Right atrium auricular region (tissue), 2 donors: ENCODE data around the gene NEK6. TPM values are rescaled to one million over a fixed set of nuclear protein-coding genes. Genes with fewer than 3 reads are reported as not detected.

Source experiments
- DNase-seq: peaks from one replicate; pipeline ENCODE4 v3.0.0-alpha.2; 2019; ENCODE audit warnings: low spot score
- H3K27ac ChIP-seq, 2 donors: fragments of 200-600 bp; sonication (generic); 1 replicate in 1 of 2; 2 replicates in 1 of 2; pipeline ENCODE4 v1.5.1; 2016 to 2019
- H3K27me3 ChIP-seq, 2 donors: fragments of 200-600 bp; sonication (generic); one replicate each; pipeline versions ENCODE4 v1.5.1 to v1.6.0; 2017 to 2019
- H3K36me3 ChIP-seq: fragments of 200-600 bp; sonication (generic); one replicate; pipeline ENCODE4 v1.5.1; 2016
- H3K4me1 ChIP-seq, 2 donors: fragments of 200-600 bp; sonication (generic); one replicate each; pipeline versions ENCODE4 v1.5.1 to v1.6.0; 2017 to 2019
- H3K4me3 ChIP-seq, 2 donors: fragments of 200-600 bp; sonication (generic); 1 replicate in 1 of 2; 2 replicates in 1 of 2; pipeline ENCODE4 v1.5.1; 2017 to 2019; ENCODE audit warnings: mild to moderate bottlenecking in 1 of 2, moderate library complexity in 1 of 2
- H3K9me3 ChIP-seq, 2 donors: fragments of 200-600 bp; sonication (generic); one replicate each; pipeline ENCODE4 v1.5.1; 2019
- total RNA-seq, 2 donors: library from RNA; depleted of rRNA; stranded (reverse); fragments of >200 nt; gene quantifications; one replicate each; pipeline ENCODE4 v1.1.0, GENCODE V29; 2016
- TF ChIP-seq, protein P1 (sequence below), 2 donors: fragments of 200-600 bp; sonication (generic); IDR thresholded peaks; one replicate each; pipeline ENCODE4 v1.5.1; 2019; ENCODE audit warnings: antibody characterized with exemption in 2 of 2

Gene NEK6
- total RNA-seq, 2 donors from 2014 or later, result 9.2 to 9.7 TPM

GRCh38 chr9:124220946-124221451 is 36.8 kb upstream of the NEK6 start:
- H3K27ac ChIP-seq, result no peak overlapping the region
- H3K9me3 ChIP-seq, result no peaks in the 10 kb centered on the region
- no peak for DNase-seq
- H3K27me3 ChIP-seq, result no peaks in the 10 kb centered on the region
- H3K36me3 ChIP-seq, result no peaks in the 10 kb centered on the region
- TF ChIP-seq, protein P1, sequence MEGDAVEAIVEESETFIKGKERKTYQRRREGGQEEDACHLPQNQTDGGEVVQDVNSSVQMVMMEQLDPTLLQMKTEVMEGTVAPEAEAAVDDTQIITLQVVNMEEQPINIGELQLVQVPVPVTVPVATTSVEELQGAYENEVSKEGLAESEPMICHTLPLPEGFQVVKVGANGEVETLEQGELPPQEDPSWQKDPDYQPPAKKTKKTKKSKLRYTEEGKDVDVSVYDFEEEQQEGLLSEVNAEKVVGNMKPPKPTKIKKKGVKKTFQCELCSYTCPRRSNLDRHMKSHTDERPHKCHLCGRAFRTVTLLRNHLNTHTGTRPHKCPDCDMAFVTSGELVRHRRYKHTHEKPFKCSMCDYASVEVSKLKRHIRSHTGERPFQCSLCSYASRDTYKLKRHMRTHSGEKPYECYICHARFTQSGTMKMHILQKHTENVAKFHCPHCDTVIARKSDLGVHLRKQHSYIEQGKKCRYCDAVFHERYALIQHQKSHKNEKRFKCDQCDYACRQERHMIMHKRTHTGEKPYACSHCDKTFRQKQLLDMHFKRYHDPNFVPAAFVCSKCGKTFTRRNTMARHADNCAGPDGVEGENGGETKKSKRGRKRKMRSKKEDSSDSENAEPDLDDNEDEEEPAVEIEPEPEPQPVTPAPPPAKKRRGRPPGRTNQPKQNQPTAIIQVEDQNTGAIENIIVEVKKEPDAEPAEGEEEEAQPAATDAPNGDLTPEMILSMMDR (IDR thresholded peaks at IDR 0.05), result no peak
- no peak overlapping the region for H3K4me3 ChIP-seq
- peaks cover 0 to 34% of the 10 kb centered on the region in 2 donors for H3K4me1 ChIP-seq

DNA sequence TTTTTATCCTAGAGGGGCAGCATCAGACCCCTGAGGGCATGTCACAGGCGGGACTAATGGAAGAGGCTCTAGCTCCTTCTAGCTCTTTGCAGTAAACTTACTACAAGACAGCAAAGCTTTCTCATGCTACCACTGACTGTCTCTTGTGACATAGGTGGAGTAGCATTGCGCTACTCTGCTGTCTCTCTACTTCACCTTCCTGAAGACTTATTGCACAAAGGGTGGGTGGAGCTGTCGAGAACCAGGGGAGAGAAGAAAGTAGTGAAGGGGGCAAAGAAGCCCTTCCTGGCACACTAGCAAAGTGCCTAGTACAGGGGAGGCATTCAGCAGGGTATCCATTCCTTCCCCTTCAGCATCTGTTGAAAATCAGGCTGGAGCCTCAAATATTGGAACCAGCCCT is 36.1 kb upstream of the NEK6 start:
- DNase-seq, result no peak
- Histone ChIP-seq H3K27ac (no peak overlapping the region), H3K4me1 (peaks cover 0 to 31% of the 10 kb centered on the region in 2 donors), H3K27me3 (no peaks in the 10 kb centered on the region), H3K36me3 (no peaks in the 10 kb centered on the region), H3K4me3 (no peak overlapping the region), H3K9me3 (no peaks in the 10 kb centered on the region)
- TF ChIP-seq, protein P1 (IDR thresholded peaks at IDR 0.05), result no peak

GRCh38 chr9:124222109-124222508 is 35.6 kb upstream of the NEK6 start:
- H3K9me3 ChIP-seq, result no peaks in the 10 kb centered on the region
- DNase-seq, result no peak
- no peaks in the 10 kb centered on the region for H3K36me3 ChIP-seq
- no peak overlapping the region for H3K4me3 ChIP-seq
- peaks cover 0 to 27% of the 10 kb centered on the region in 2 donors for H3K4me1 ChIP-seq
- no peak overlapping the region for H3K27ac ChIP-seq
- TF ChIP-seq, protein P1 (IDR thresholded peaks at IDR 0.05), result no peak
- no peaks in the 10 kb centered on the region for H3K27me3 ChIP-seq

- H3K27ac ChIP-seq, result no peak overlapping the region
- H3K36me3 ChIP-seq, result no peaks in the 10 kb centered on the region
- H3K9me3 ChIP-seq, result no peaks in the 10 kb centered on the region
- DNase-seq, result peak; percentile 80
- no peak overlapping the region for H3K4me3 ChIP-seq
- peaks cover 0 to 24% of the 10 kb centered on the region in 2 donors for H3K4me1 ChIP-seq
- H3K27me3 ChIP-seq, result no peaks in the 10 kb centered on the region
- TF ChIP-seq, protein P1 (IDR thresholded peaks at IDR 0.05), result no peak
These were observed 34.6 kb upstream of the NEK6 start for GRCh38 chr9:124222918-124223720.

GRCh38 chr9:124225945-124226344 is 31.8 kb upstream of the NEK6 start:
- no peaks in the 10 kb centered on the region for H3K27me3 ChIP-seq
- no peak overlapping the region for H3K4me3 ChIP-seq
- H3K9me3 ChIP-seq, result no peaks in the 10 kb centered on the region
- peaks cover 0 to 17% of the 10 kb centered on the region in 2 donors for H3K4me1 ChIP-seq
- DNase-seq, result no peak
- H3K27ac ChIP-seq, result no peak overlapping the region
- TF ChIP-seq, protein P1 (IDR thresholded peaks at IDR 0.05), result no peak
- no peaks in the 10 kb centered on the region for H3K36me3 ChIP-seq
